ENCODE results near the gene FTO. TPM values are rescaled to one million over a fixed set of nuclear protein-coding genes. Genes with fewer than 3 reads are reported as not detected.

FTO gene
- total and polyA plus RNA-seq, 2 of the 8 experiments (the other 6 are each of a cell fraction or from before 2014, with no cell fraction given) = 34.5 to 59.8 TPM

DNA sequence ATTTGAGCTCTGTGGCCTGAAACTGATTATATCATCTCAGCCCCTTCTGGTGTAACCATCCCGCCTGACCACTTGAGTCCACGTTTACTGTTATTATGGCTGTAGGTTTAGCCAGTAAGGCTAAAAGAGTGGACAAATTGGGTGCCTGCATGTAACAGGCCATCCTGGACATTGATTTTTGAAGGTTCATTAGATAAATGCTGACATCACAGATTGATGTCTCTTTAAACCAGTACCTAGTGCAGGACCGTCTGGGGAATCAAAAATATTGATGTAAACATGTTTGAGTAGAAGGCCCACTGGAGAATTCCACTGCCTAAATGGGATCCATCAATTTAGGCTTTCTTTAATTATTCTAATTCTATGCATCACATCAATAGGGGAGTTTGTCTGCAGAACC is 367.6 kb downstream of the FTO start:
- H3K23me2 ChIP-seq (ENCODE audit: low read depth, low read length) = no peaks in the 10 kb centered on the region

More for the DNA sequence above, 367.6 kb downstream of the FTO start:
- Histone ChIP-seq H3K27me3 (replicated peaks in 1 of 4; ENCODE audit: control insufficient read depth in 3 of 4, extremely low read depth in 1 of 4, insufficient read depth in 3 of 4, low read length in 3 of 4) (no peaks in the 10 kb centered on the region), H3K79me1 (ENCODE audit: low read depth, low read length) (no peaks in the 10 kb centered on the region), H3K18ac (ENCODE audit: extremely low read depth, low read length) (no peak overlapping the region), H4K20me1 (replicated peaks in 1 of 2; ENCODE audit: control insufficient read depth in 1 of 2, insufficient read depth in 2 of 2, low read length in 2 of 2) (no peaks in the 10 kb centered on the region), H2BK5ac (ENCODE audit: low read depth, low read length) (no peak overlapping the region), H3K23ac (ENCODE audit: insufficient read length) (no peak overlapping the region), H3K79me2 (ENCODE audit: control insufficient read depth in 1 of 2, insufficient read depth in 2 of 2, low read length in 2 of 2) (no peaks in the 10 kb centered on the region), H3K9me3 (ENCODE audit: insufficient read depth in 2 of 2, low read depth in 1 of 2, low read length in 1 of 2) (no peaks in the 10 kb centered on the region), H3K4ac (replicated peaks; ENCODE audit: insufficient read length, low read depth, low read length) (no peak overlapping the region), H3K27ac (ENCODE audit: low read depth, low read length) (no peak overlapping the region), H4K91ac (replicated peaks; ENCODE audit: insufficient read length, low read length) (no peak overlapping the region), H2BK12ac (ENCODE audit: low read depth, low read length) (no peak overlapping the region), H2BK120ac (replicated peaks; ENCODE audit: low read depth, low read length) (no peak overlapping the region), H3K56ac (replicated peaks; ENCODE audit: insufficient read length, low read depth, low read length) (no peak overlapping the region), H3K14ac (ENCODE audit: insufficient read length) (no peak overlapping the region), H4K5ac (ENCODE audit: insufficient read length, low read depth, low read length) (no peak overlapping the region), H2AK5ac (ENCODE audit: low read depth, low read length) (no peak overlapping the region), H2BK15ac (ENCODE audit: low read length) (no peak overlapping the region), H3K4me1 (replicated peaks in 1 of 4; ENCODE audit: control insufficient read depth in 3 of 4, insufficient read depth in 4 of 4, low read length in 3 of 4) (peaks cover 0 to 6% (median 4%) of the 10 kb centered on the region in 4 experiments; a peak in 6 of 7 replicates), H3K9ac (replicated peaks in 1 of 4; ENCODE audit: extremely low read depth in 1 of 4, low read depth in 3 of 4, low read length in 3 of 4) (no peak overlapping the region), H2BK20ac (ENCODE audit: low read length) (no peak overlapping the region), H2AFZ (ENCODE audit: low read length) (no peak overlapping the region), H3K4me3 (ENCODE audit: extremely low read depth in 1 of 4, insufficient read depth in 2 of 4, low read depth in 3 of 4, low read length in 4 of 4) (no peak overlapping the region), H4K8ac (ENCODE audit: extremely low read depth, insufficient read depth, low read length) (no peak overlapping the region), H3K4me2 (ENCODE audit: insufficient read depth in 1 of 2, low read depth in 2 of 2, low read length in 2 of 2) (no peak overlapping the region), H3K36me3 (ENCODE audit: control insufficient read depth in 2 of 4, insufficient read depth in 4 of 4, low read length in 3 of 4) (no peaks in the 10 kb centered on the region)
- POLR2A ChIA-PET (ENCODE audit: partially characterized antibody) = no interaction called here
- no peak for FAIRE-seq
- DNase-seq (ENCODE audit: low read depth in 1 of 2, low spot score in 2 of 2) = no peak
- TF ChIP-seq SP2 (IDR thresholded peaks at IDR 0.05; ENCODE audit: low read length) (no peak), CTBP2 (IDR thresholded peaks at IDR 0.05; ENCODE audit: borderline replicate concordance, insufficient read depth, insufficient read length, low read length) (no peak), TBP (IDR thresholded peaks at IDR 0.05; ENCODE audit: low read depth, low read length) (no peak), CREB1 (IDR thresholded peaks at IDR 0.05) (no peak)
- TF ChIP-seq, protein P1, sequence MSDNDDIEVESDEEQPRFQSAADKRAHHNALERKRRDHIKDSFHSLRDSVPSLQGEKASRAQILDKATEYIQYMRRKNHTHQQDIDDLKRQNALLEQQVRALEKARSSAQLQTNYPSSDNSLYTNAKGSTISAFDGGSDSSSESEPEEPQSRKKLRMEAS (IDR thresholded peaks at IDR 0.05) = no peak
- CTCF ChIA-PET (ENCODE audit: partially characterized antibody) = no interaction called here
- 93% methylated on average over 3 of the region's 3 CpGs; no CpG with 5 or more reads in 1 of the 2 experiments for WGBS, 2 experiments (ENCODE audit: extremely low coverage in 1 of 2, insufficient coverage in 1 of 2, insufficient read length in 1 of 2, insufficient replicate concordance in 2 of 2, low coverage in 1 of 2, low lambda C conversion rate in 2 of 2, missing lambda C conversion rate in 1 of 2)

All from H1 (cell line).